Right hindlimb (tissue), 1 donor: ENCODE data around the gene GRSF1.
"Not testable (repeated sequence)": the region's sequence is repeated elsewhere in the genome, so short reads cannot be mapped to it uniquely, and the experiment has no call there.

Experiments used
- DNase-seq: peaks from one replicate; pipeline ENCODE4 v3.0.0-alpha.2; 2018

Gene GRSF1, protein sequence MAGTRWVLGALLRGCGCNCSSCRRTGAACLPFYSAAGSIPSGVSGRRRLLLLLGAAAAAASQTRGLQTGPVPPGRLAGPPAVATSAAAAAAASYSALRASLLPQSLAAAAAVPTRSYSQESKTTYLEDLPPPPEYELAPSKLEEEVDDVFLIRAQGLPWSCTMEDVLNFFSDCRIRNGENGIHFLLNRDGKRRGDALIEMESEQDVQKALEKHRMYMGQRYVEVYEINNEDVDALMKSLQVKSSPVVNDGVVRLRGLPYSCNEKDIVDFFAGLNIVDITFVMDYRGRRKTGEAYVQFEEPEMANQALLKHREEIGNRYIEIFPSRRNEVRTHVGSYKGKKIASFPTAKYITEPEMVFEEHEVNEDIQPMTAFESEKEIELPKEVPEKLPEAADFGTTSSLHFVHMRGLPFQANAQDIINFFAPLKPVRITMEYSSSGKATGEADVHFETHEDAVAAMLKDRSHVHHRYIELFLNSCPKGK

GRCh38 chr4:70839589-70840093, at the start of gene GRSF1:
GRSF1 (minus strand) TSS chr4:70839890; CDS start chr4:70839827, 63 bp downstream.
- peak; percentile 94 for DNase-seq

DNA sequence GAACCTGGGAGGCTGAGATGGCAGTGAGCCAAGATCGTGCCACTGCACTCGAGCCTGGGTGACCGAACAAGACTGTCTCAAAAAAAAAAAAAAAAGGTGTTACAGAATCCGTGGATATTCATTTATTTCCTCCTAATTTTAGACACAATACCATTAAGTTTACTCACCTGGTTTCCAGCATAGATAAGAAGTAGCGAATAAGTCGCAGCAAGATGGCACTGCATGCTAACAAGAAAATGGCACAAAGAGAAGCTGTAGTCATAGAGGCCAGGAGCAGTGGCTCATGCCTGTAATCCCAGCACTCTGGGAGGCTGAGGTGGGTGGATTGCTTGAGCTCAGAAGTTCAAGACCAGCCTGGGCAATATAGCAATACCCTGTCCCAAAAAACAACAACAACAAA, 45.5 kb upstream of the GRSF1 start:
- DNase-seq = no peak

DNA sequence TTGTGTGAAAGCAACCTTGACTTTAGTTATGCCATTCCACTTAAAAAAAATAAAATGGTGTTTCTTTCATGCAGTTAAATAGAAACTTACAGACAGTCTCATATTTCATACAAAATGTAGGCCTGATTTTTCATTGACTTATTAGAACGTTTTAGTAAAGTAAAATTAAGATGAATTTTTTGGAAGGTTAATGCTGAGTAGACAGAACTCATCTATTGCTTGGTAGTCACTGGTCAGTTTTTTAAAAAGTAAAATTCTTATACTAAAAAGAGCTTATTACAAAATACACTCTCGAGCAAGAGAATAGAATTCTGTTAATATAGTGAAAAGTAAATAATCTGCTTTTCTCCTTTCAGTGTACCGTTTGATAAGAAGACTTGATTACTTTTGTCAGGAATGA, 41.0 kb upstream of the GRSF1 start:
- DNase-seq = no peak

DNA sequence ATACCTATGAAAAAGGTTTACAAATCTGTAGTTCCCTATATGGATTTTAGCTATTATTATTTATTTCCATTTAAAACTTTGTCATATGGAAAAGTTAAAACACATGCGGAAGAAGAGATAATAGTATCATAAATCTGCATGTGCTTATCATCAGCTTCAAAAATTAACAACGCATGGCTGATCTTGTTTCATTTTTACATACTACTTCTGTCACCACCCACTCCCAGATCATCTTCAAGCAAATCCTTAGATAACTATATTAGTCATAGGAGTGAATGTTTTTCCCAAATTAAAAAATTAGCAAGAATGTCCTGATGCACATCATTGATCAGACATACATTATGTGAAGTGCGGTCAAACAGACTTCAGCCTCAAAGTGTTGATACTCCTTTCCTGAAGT, 37.9 kb upstream of the GRSF1 start:
- DNase-seq = no peak

DNA sequence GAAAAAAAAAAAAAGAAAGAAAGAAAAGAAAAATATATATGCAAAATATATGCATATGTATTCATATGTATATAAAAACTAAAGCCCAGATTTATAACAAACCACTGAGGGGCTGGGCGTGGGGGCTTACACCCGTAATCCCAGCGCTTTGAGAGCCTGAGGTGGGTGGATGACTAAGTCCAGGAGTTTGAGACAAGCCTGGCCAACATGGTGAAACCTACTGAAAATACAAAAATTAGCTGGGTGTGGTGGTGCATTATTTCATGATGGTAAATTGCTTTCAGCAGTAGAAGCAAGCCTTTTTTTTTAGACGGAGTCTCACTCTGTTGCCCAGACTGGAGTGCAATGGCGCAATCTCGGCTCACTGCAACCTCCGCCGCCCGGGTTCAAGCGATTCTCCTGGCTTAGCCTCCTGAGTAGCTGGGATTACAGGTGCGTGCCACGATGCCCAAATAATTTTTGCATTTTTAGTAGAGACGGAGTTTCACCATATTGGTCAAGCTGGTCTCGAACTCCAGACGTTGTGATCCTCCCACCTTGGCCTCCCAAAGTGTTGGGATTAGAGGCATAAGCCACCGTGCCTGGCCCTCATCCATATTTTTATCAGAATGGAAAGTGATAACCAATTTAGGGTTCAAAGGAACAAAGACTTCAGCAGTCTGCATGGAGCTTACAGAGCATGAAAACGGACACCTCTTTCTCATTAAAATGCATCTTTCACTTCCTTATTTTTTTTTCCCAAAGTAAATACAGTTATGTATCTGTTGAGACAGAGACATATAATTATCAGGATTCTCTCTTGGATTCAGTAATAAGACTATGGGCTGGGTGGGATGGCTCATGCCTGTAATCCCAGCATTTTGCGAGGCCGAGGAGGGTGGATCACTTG, 34.8 kb upstream of the GRSF1 start:
- no peak for DNase-seq

- DNase-seq = no peak
These were observed 33.5 kb upstream of the GRSF1 start for GRCh38 chr4:70873216-70873615.

GRCh38 chr4:70868778-70869177, 29.1 kb upstream of the GRSF1 start:
- DNase-seq = no peak

DNA sequence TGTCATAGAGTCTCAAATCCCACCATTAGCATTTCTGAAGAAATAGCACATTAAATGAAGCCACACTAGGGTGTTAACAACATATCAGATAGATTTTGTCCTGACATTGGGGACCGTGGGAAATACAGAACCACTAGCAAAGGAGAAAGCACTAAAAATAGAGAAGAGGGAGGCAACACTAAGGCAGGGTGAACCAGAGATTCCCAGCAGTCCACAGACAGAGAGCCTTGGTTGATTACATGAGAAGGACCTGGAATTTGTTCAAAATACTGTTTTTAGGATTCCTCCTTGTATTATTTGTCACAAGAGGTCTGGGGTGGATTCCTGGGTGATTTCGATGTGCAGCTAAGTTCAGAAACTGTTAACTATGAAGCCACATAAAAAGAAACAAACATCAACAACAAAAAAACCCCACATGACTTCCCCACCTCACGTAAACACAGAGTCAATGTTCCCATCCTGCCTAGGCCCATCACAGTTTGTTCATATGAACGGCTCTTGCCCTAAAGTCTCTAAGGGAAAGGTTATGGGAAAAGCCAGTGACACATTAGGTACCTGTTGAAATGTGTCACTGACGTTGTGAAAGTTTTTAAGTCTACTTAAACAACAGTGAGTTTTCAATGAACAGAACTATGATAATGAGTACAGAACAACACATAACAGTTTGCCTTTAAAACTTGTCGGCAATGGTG, 23.6 kb upstream of the GRSF1 start:
- no peak for DNase-seq

DNA sequence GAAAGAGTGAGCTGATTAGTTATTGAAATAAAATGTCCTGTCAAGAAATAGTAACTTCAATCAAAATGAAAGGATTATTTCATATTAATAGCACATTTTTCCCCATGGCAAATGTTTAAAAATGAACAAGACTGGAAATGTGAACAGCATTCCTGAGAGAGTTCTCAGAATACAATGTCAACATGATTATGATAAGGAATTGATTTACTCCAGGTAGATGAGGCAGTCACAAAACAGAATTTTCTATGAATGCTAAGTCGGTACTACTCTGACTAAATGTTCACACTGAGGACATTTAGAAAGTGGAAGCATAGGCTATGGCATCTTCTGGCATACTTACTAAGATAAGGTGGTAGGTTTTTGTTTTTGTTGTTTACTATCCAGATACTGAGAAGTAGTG, 19.4 kb upstream of the GRSF1 start:
- no peak for DNase-seq

- no peak for DNase-seq
These were observed 18.8 kb upstream of the GRSF1 start for GRCh38 chr4:70858454-70858853.

DNA sequence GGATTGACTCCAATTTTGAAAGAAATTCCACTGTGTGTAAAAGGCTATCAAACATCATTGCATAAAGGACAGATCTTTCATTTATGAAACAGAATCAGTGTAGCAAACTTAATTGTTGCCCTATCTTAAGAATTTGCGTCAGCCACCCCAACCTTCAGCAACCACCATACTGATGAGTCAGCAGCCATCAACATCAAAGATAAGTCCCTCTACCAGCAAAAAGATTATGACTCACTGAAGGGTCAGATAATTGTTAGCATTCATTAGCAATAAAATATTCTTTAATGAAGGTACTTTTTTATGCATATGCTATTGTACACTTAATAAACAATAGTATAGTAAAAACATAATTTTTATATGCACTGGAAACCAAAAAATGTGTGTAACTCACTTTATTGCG, 15.8 kb upstream of the GRSF1 start:
- DNase-seq = no peak

- DNase-seq = no peak
These were observed 9.6 kb upstream of the GRSF1 start for GRCh38 chr4:70849291-70849690.

GRCh38 chr4:70844180-70844579, 4.5 kb upstream of the GRSF1 start:
- no peak for DNase-seq

DNA sequence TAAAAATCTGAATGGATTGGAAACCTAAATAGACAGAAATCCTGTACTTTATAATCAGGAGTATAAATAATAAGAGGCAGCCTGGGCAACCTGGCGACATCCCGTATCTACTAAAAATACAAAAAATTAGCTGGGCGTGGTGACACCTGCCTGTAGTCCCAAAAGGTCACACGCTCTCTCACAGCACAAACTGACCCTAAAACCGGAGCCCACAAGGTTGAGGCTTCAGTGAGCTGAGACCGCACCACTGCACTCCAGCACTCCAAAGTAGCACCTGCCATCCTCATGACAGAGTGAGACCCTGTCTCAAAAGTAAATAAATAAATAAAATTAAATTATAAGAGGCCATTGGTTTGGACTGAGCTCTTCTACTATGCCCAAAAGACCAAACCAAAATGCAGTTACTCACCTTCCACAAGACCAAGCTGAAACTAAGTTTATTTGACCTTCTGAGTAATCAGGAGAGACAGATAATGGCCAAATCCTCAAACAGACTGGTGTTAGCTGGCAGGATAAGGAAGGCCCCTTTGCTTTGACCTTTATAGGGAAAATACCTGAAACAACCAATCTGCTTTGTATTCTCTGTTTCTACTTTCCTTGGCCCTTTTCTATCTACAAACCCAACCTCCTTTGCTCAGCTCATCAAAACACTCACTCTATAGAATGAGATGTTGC, 3.2 kb upstream of the GRSF1 start:
- DNase-seq = no peak

- peak; percentile 24 for DNase-seq
These were observed 2.3 kb upstream of the GRSF1 start for GRCh38 chr4:70841951-70842350.

GRCh38 chr4:70841211-70841610, 1.5 kb upstream of the GRSF1 start:
- DNase-seq = no peak

DNA sequence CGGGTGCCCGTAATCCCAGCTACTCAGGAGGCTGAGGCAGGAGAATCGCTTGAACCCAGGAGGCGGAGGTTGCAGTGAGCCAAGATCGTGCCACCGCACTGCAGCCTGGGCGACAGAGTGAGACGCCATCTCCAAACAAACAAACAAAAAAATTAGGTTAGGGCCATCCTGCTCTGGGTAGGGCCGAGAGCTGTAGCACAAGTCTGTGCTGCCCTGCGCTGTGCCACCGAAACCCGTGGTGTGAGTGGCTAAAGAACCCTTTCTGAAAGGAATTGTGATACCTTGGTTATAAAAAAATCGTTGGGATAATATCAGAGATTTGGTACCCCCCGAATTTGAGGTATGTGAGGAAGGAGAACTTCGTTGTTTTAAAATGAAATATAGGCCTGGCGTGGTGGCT, 941 bp upstream of the GRSF1 start:
- not testable (repeated sequence) for DNase-seq

- peak; percentile 37 for DNase-seq
These were observed 447 bp upstream of the GRSF1 start for GRCh38 chr4:70840137-70840536.

- peak; percentile 77 for DNase-seq
These were observed 763 bp downstream of the GRSF1 start for GRCh38 chr4:70838666-70839588.

GRCh38 chr4:70838204-70838603, 1.5 kb downstream of the GRSF1 start:
- peak; percentile 26 for DNase-seq

DNA sequence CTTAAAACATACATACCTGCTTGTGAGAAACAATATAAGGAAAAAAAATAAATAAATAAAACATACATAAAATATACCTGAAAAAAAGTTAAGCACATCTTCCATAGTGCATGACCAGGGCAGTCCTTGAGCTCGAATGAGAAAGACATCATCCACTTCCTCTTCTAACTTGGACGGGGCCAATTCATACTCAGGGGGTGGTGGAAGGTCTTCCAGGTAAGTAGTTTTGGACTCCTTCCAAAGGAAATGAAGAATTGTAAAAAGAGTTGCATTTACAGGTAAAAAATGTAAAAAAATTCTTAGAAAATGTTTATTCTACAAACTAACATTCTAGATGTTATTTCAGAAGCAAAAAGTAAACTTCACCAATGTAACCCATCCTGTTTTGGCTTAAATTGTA, 3.6 kb downstream of the GRSF1 start:
- DNase-seq = no peak
